Mucosa of rectum (tissue), 2 donors: ENCODE data around the gene KRTAP2-4.
"Not testable (repeated sequence)": the region's sequence is repeated elsewhere in the genome, so short reads cannot be mapped to it uniquely, and the experiment has no call there.

Experiments
- H3K27ac ChIP-seq, 2 donors: one replicate each; pipeline ENCODE4 v1.7.0; 2013; ENCODE audit warnings: inconsistent platforms in 2 of 2, low read depth in 2 of 2, low read length in 2 of 2
- H3K27me3 ChIP-seq, 2 donors: one replicate each; pipeline ENCODE4 v1.7.0; 2013; ENCODE audit warnings: low read length in 2 of 2; ENCODE audit not compliant: control insufficient read depth in 2 of 2, insufficient read depth in 2 of 2
- H3K36me3 ChIP-seq, 2 donors: one replicate each; pipeline ENCODE4 v1.7.0; 2013; ENCODE audit warnings: low read length in 2 of 2; ENCODE audit not compliant: control insufficient read depth in 2 of 2, insufficient read depth in 2 of 2
- H3K4me1 ChIP-seq, 2 donors: one replicate each; pipeline ENCODE4 v1.7.0; 2013; ENCODE audit warnings: low read length in 2 of 2, mild to moderate bottlenecking in 1 of 2; ENCODE audit not compliant: control insufficient read depth in 2 of 2, insufficient read depth in 2 of 2
- H3K4me3 ChIP-seq, 2 donors: one replicate each; pipeline ENCODE4 v1.7.0; 2013; ENCODE audit warnings: low read length in 2 of 2
- H3K9ac ChIP-seq, 2 donors: one replicate each; pipeline ENCODE4 v1.7.0; 2013; ENCODE audit warnings: low read length in 2 of 2, low read depth in 1 of 2, mild to moderate bottlenecking in 1 of 2
- H3K9me3 ChIP-seq, 2 donors: one replicate each; pipeline ENCODE4 v1.7.0; 2013; ENCODE audit warnings: low read length in 2 of 2; ENCODE audit not compliant: control insufficient read depth in 2 of 2
- donor health status: healthy.
- donor health status: Normal muscosa, but diverticular disease.

The KRTAP2-4 gene

GRCh38 chr17:41037853-41038350, 27.8 kb downstream of the KRTAP2-4 start:
- no peak overlapping the region for H3K9ac ChIP-seq
- no peak overlapping the region for H3K4me3 ChIP-seq
- no peaks in the 10 kb centered on the region for H3K4me1 ChIP-seq
- H3K9me3 ChIP-seq: no peaks in the 10 kb centered on the region
- H3K27me3 ChIP-seq: no peaks in the 10 kb centered on the region
- H3K27ac ChIP-seq: no peak overlapping the region
- no peaks in the 10 kb centered on the region for H3K36me3 ChIP-seq

GRCh38 chr17:41034346-41034935, 31.2 kb downstream of the KRTAP2-4 start, which contains the start of gene KRTAP1-3:
Gene KRTAP1-3, minus strand, starts transcription at chr17:41034874. Its CDS starts 53 bp downstream, at chr17:41034821.
- H3K9ac ChIP-seq, H3K36me3 ChIP-seq, H3K27me3 ChIP-seq, H3K4me3 ChIP-seq, H3K4me1 ChIP-seq, H3K9me3 ChIP-seq, H3K27ac ChIP-seq: not testable (repeated sequence)

- no peak within 1 kb of the TSS for H3K4me3 ChIP-seq
- H3K27ac ChIP-seq: no peak within 1 kb of the TSS
- H3K9me3 ChIP-seq: no peaks in the 10 kb centered on the region
- no peaks in the 10 kb centered on the region for H3K27me3 ChIP-seq
- no peaks in the 10 kb centered on the region for H3K4me1 ChIP-seq
- H3K9ac ChIP-seq: no peak within 1 kb of the TSS
- no peaks in the 10 kb centered on the region for H3K36me3 ChIP-seq
Measured at GRCh38 chr17:41029633-41030245, 35.9 kb downstream of the KRTAP2-4 start, which contains the start of gene KRTAP1-4. Gene KRTAP1-4, minus strand, starts transcription at chr17:41030195. Its CDS starts 117 bp downstream, at chr17:41030078.

- no peak within 1 kb of the TSS for H3K27ac ChIP-seq
- no peaks in the 10 kb centered on the region for H3K4me1 ChIP-seq
- H3K9ac ChIP-seq: no peak within 1 kb of the TSS
- H3K4me3 ChIP-seq: no peak within 1 kb of the TSS
- H3K36me3 ChIP-seq: no peaks in the 10 kb centered on the region
- H3K27me3 ChIP-seq: no peaks in the 10 kb centered on the region
- H3K9me3 ChIP-seq: no peaks in the 10 kb centered on the region
Measured at GRCh38 chr17:41026715-41027471, 38.8 kb downstream of the KRTAP2-4 start, which contains the start of gene KRTAP1-5. Gene KRTAP1-5, minus strand, starts transcription at chr17:41027208. Its CDS starts 53 bp downstream, at chr17:41027155.

- Histone ChIP-seq H3K27ac (no peak overlapping the region), H3K36me3 (no peaks in the 10 kb centered on the region), H3K4me1 (no peaks in the 10 kb centered on the region), H3K9me3 (no peaks in the 10 kb centered on the region), H3K4me3 (no peak overlapping the region), H3K27me3 (no peaks in the 10 kb centered on the region), H3K9ac (no peak overlapping the region)
Measured at GRCh38 chr17:41024697-41025096, 41.0 kb downstream of the KRTAP2-4 start.

GRCh38 chr17:41020336-41020735, 45.3 kb downstream of the KRTAP2-4 start:
- H3K4me1 ChIP-seq: no peaks in the 10 kb centered on the region
- no peak overlapping the region for H3K4me3 ChIP-seq
- no peak overlapping the region for H3K9ac ChIP-seq

GRCh38 chr17:41019415-41019814, 46.3 kb downstream of the KRTAP2-4 start:
- H3K27me3 ChIP-seq: no peaks in the 10 kb centered on the region
- H3K9ac ChIP-seq: no peak overlapping the region
- no peaks in the 10 kb centered on the region for H3K36me3 ChIP-seq
- no peaks in the 10 kb centered on the region for H3K4me1 ChIP-seq
- no peaks in the 10 kb centered on the region for H3K9me3 ChIP-seq
- no peak overlapping the region for H3K27ac ChIP-seq
- no peak overlapping the region for H3K4me3 ChIP-seq

More at GRCh38 chr17:41020336-41020735, 45.3 kb downstream of the KRTAP2-4 start:
- Histone ChIP-seq H3K36me3 (no peaks in the 10 kb centered on the region), H3K9me3 (no peaks in the 10 kb centered on the region), H3K27ac (no peak overlapping the region), H3K27me3 (no peaks in the 10 kb centered on the region)

GRCh38 chr17:41018541-41018940, 47.1 kb downstream of the KRTAP2-4 start:
- Histone ChIP-seq H3K27ac (no peak overlapping the region), H3K9ac (no peak overlapping the region), H3K27me3 (no peaks in the 10 kb centered on the region), H3K4me3 (no peak overlapping the region), H3K36me3 (no peaks in the 10 kb centered on the region), H3K4me1 (no peaks in the 10 kb centered on the region), H3K9me3 (no peaks in the 10 kb centered on the region)

GRCh38 chr17:41016578-41017215, 49.0 kb downstream of the KRTAP2-4 start:
- H3K27me3 ChIP-seq: no peaks in the 10 kb centered on the region
- H3K36me3 ChIP-seq: no peaks in the 10 kb centered on the region
- H3K9me3 ChIP-seq: no peaks in the 10 kb centered on the region
- no peaks in the 10 kb centered on the region for H3K4me1 ChIP-seq
- no peak overlapping the region for H3K9ac ChIP-seq
- H3K27ac ChIP-seq: no peak overlapping the region
- H3K4me3 ChIP-seq: no peak overlapping the region
